ENCODE data around the gene CLN3. TPM values are rescaled to one million over a fixed set of nuclear protein-coding genes. Genes with fewer than 3 reads are reported as not detected.
"Not testable (repeated sequence)": the region's sequence is repeated elsewhere in the genome, so short reads cannot be mapped to it uniquely, and the experiment has no call there.

CLN3 gene
- total RNA-seq, 2 experiments from 2014 or later: 52.2 to 53.7 TPM

- no peak for DNase-seq
- no peak overlapping the region for H3K27ac Mint-ChIP-seq
- H3K4me1 Mint-ChIP-seq (ENCODE audit: low read depth): peaks cover 20% of the 10 kb centered on the region
- ChIA-PET POLR2A (no interaction called here), CTCF (no interaction called here)
- no peak overlapping the region for H3K4me3 Mint-ChIP-seq
- ATAC-seq: no peak
- H3K27me3 Mint-ChIP-seq (ENCODE audit: low read depth): peaks cover 6% of the 10 kb centered on the region
- peaks cover 1% of the 10 kb centered on the region for H3K36me3 Mint-ChIP-seq (ENCODE audit: low read depth)
- no peaks in the 10 kb centered on the region for H3K9me3 Mint-ChIP-seq (ENCODE audit: insufficient read depth)
Measured at GRCh38 chr16:28505489-28506137, 13.7 kb upstream of the CLN3 start.

- Mint-ChIP-seq H3K27ac (no peak overlapping the region), H3K4me1 (ENCODE audit: low read depth) (peaks cover 23% of the 10 kb centered on the region), H3K4me3 (no peak overlapping the region), H3K27me3 (ENCODE audit: low read depth) (peaks cover 6% of the 10 kb centered on the region), H3K9me3 (ENCODE audit: insufficient read depth) (no peaks in the 10 kb centered on the region), H3K36me3 (ENCODE audit: low read depth) (peaks cover 6% of the 10 kb centered on the region)
- ChIA-PET POLR2A (no interaction called here), CTCF (no interaction called here)
- ATAC-seq: no peak
- no peak for DNase-seq
Measured at GRCh38 chr16:28504707-28505404, 13.0 kb upstream of the CLN3 start.

GRCh38 chr16:28503470-28504259 is 11.8 kb upstream of the CLN3 start:
- Mint-ChIP-seq H3K36me3 (ENCODE audit: low read depth) (peaks cover 13% of the 10 kb centered on the region), H3K9me3 (ENCODE audit: insufficient read depth) (no peaks in the 10 kb centered on the region), H3K4me1 (ENCODE audit: low read depth) (peaks cover 25% of the 10 kb centered on the region), H3K27ac (peak overlapping the region; percentile 17), H3K4me3 (no peak overlapping the region), H3K27me3 (ENCODE audit: low read depth) (peaks cover 6% of the 10 kb centered on the region)
- DNase-seq: no peak
- POLR2A ChIA-PET: interaction anchor here (1.4 kb wide), 1 partner anchor 9 kb away, joined by 13 read pairs; the partner anchor contains the start of gene APOBR
- CTCF ChIA-PET: interaction anchor here (1.1 to 1.5 kb wide), 3 partner anchors 9 to 37 kb away, joined by 3 to 9 read pairs (median 5); partner anchors contain the start of genes APOBR and CLN3
- ATAC-seq: no peak

- POLR2A ChIA-PET: interaction anchor here (0.6 kb wide), 1 partner anchor 51 kb away, joined by 3 read pairs; the partner anchor contains the start of gene SGF29
- H3K36me3 Mint-ChIP-seq (ENCODE audit: low read depth): peaks cover 22% of the 10 kb centered on the region
- H3K4me1 Mint-ChIP-seq (ENCODE audit: low read depth): peaks cover 17% of the 10 kb centered on the region
- peaks cover 6% of the 10 kb centered on the region for H3K27me3 Mint-ChIP-seq (ENCODE audit: low read depth)
- H3K4me3 Mint-ChIP-seq: no peak overlapping the region
- H3K9me3 Mint-ChIP-seq (ENCODE audit: insufficient read depth): no peaks in the 10 kb centered on the region
- H3K27ac Mint-ChIP-seq: no peak overlapping the region
- no peak for DNase-seq
- CTCF ChIA-PET: no interaction called here
- ATAC-seq: no peak
Measured at GRCh38 chr16:28502290-28502689, 10.4 kb upstream of the CLN3 start.

- H3K4me3 Mint-ChIP-seq: no peak overlapping the region
- peaks cover 29% of the 10 kb centered on the region for H3K36me3 Mint-ChIP-seq (ENCODE audit: low read depth)
- ChIA-PET CTCF (interaction anchor here (0.6 kb wide), 1 partner anchor 26 kb away, joined by 3 read pairs; no protein-coding TSS in a partner anchor), POLR2A (interaction anchor here (0.6 kb wide), 1 partner anchor 1295 kb away, joined by 3 read pairs; no protein-coding TSS in a partner anchor)
- DNase-seq (no peak), ATAC-seq (no peak)
- peaks cover 5% of the 10 kb centered on the region for H3K27me3 Mint-ChIP-seq (ENCODE audit: low read depth)
- no peaks in the 10 kb centered on the region for H3K9me3 Mint-ChIP-seq (ENCODE audit: insufficient read depth)
- H3K4me1 Mint-ChIP-seq (ENCODE audit: low read depth): peaks cover 20% of the 10 kb centered on the region
- H3K27ac Mint-ChIP-seq: no peak overlapping the region
Measured at GRCh38 chr16:28501258-28502232, 9.7 kb upstream of the CLN3 start.

- DNase-seq; ATAC-seq; H3K27ac Mint-ChIP-seq; H3K4me3 Mint-ChIP-seq; H3K27me3 Mint-ChIP-seq (ENCODE audit: low read depth); H3K9me3 Mint-ChIP-seq (ENCODE audit: insufficient read depth): not testable (repeated sequence)
- ChIA-PET POLR2A (interaction anchor here (0.6 kb wide), 1 partner anchor 1296 kb away, joined by 3 read pairs; no protein-coding TSS in a partner anchor), CTCF (interaction anchor here (0.6 kb wide), 1 partner anchor 27 kb away, joined by 3 read pairs; no protein-coding TSS in a partner anchor)
- Mint-ChIP-seq H3K36me3 (ENCODE audit: low read depth) (peaks cover 36% of the 10 kb centered on the region), H3K4me1 (ENCODE audit: low read depth) (peaks cover 25% of the 10 kb centered on the region)
Measured at GRCh38 chr16:28500476-28501180, 8.8 kb upstream of the CLN3 start.

GRCh38 chr16:28499854-28500253 is 8.0 kb upstream of the CLN3 start:
- CTCF ChIA-PET: no interaction called here

GRCh38 chr16:28498666-28499381 is 7.0 kb upstream of the CLN3 start:
- DNase-seq: no peak
- peak overlapping the region; percentile 3 for H3K27ac Mint-ChIP-seq
- H3K36me3 Mint-ChIP-seq (ENCODE audit: low read depth): peaks cover 47% of the 10 kb centered on the region
- CTCF ChIA-PET: no interaction called here
- POLR2A ChIA-PET: no interaction called here
- H3K9me3 Mint-ChIP-seq (ENCODE audit: insufficient read depth): no peaks in the 10 kb centered on the region
- ATAC-seq: no peak
- H3K27me3 Mint-ChIP-seq (ENCODE audit: low read depth): no peaks in the 10 kb centered on the region
- H3K4me1 Mint-ChIP-seq (ENCODE audit: low read depth): peaks cover 43% of the 10 kb centered on the region
- H3K4me3 Mint-ChIP-seq: no peak overlapping the region

More at GRCh38 chr16:28499854-28500253, 8.0 kb upstream of the CLN3 start:
- Mint-ChIP-seq H3K4me1 (ENCODE audit: low read depth) (peaks cover 33% of the 10 kb centered on the region), H3K27me3 (ENCODE audit: low read depth) (no peaks in the 10 kb centered on the region), H3K9me3 (ENCODE audit: insufficient read depth) (no peaks in the 10 kb centered on the region), H3K27ac (peak overlapping the region; percentile 57), H3K36me3 (ENCODE audit: low read depth) (peaks cover 43% of the 10 kb centered on the region), H3K4me3 (no peak overlapping the region)
- ATAC-seq: no peak
- no peak for DNase-seq
- POLR2A ChIA-PET: no interaction called here

GRCh38 chr16:28497861-28498599 is 6.2 kb upstream of the CLN3 start:
- ATAC-seq: no peak
- Mint-ChIP-seq H3K4me3 (no peak overlapping the region), H3K4me1 (ENCODE audit: low read depth) (peaks cover 51% of the 10 kb centered on the region), H3K27me3 (ENCODE audit: low read depth) (no peaks in the 10 kb centered on the region), H3K27ac (peak overlapping the region; percentile 99), H3K36me3 (ENCODE audit: low read depth) (peaks cover 48% of the 10 kb centered on the region), H3K9me3 (ENCODE audit: insufficient read depth) (no peaks in the 10 kb centered on the region)
- ChIA-PET POLR2A (no interaction called here), CTCF (no interaction called here)
- DNase-seq: no peak

GRCh38 chr16:28497386-28497785 is 5.5 kb upstream of the CLN3 start:
- no peak for DNase-seq
- no peaks in the 10 kb centered on the region for H3K9me3 Mint-ChIP-seq (ENCODE audit: insufficient read depth)
- peak overlapping the region; percentile 99 for H3K27ac Mint-ChIP-seq
- no peaks in the 10 kb centered on the region for H3K27me3 Mint-ChIP-seq (ENCODE audit: low read depth)
- ATAC-seq: no peak
- ChIA-PET CTCF (no interaction called here), POLR2A (no interaction called here)
- peaks cover 48% of the 10 kb centered on the region for H3K36me3 Mint-ChIP-seq (ENCODE audit: low read depth)
- peak overlapping the region; percentile 93 for H3K4me3 Mint-ChIP-seq
- peaks cover 53% of the 10 kb centered on the region for H3K4me1 Mint-ChIP-seq (ENCODE audit: low read depth)

All from activated CD8-positive, alpha-beta T cell treated with anti-CD3 and anti-CD28 coated beads, Interleukin-2, amount 10 ng/mL, durations not matched to agents 7 days and 5 days (primary cell).